ENCODE data around the gene RAVER1.

RAVER1 gene

DNA sequence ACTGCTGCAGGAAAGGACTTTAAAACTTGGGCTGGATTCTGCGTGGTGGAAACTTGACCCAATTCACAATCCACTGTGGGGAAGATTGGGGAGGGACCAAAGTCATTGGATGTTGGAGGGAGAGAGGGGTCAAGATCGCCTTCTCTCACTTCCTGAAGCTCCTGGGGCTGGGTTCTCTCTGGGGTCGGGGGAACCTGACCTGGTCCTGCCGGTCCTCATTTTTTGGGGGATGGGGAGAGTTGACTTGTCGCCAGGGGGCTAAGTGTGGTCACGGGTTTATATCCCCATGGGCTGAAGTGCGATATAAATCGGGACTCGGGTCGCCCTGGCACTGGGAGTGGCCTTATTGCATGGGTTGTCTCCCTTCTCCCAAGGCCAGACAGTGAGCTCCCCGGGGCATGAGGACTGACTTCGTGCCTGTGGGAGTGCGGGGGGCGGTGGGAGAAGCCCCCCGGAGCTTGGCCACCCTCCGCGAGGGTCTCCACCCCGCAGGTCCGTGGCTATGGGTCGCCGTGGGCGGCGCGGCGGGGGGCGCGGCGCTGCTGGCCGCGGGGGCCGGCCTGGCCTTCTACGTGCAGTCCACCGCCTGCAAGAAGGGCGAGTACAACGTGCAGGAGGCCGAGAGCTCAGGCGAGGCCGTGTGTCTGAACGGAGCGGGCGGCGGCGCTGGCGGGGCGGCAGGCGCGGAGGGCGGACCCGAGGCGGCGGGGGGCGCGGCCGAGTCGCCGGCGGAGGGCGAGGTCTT is 37.3 kb downstream of the RAVER1 start:
- ChIA-PET CTCF (interaction anchor here (0.6 to 0.7 kb wide), 3 partner anchors 36 to 790 kb away, joined by 3 to 6 read pairs (median 4); partner anchors contain the start of gene RAVER1), POLR2A (interaction anchor here (0.5 kb wide), 1 partner anchor 9 kb away, joined by 9 read pairs; no protein-coding TSS in a partner anchor)
- Histone ChIP-seq H3K36me3 (ENCODE audit: control insufficient read depth in 2 of 2, insufficient read depth in 1 of 2, low read length in 2 of 2) (peaks cover 0 to 5% of the 10 kb centered on the region in 2 experiments; a peak in 1 of 3 replicates), H3K9me3 (ENCODE audit: control insufficient read depth, insufficient read depth, low read depth, low read length) (no peaks in the 10 kb centered on the region), H3K4me3 (ENCODE audit: low read depth, low read length) (no peak overlapping the region), H3K4me1 (ENCODE audit: control insufficient read depth, insufficient read depth, low read length) (peaks cover 4% of the 10 kb centered on the region; the same call in 1 of the 2 replicates), H3K27ac (ENCODE audit: extremely low read depth, low read depth, low read length) (no peak overlapping the region)
- TF ChIP-seq ZNF558 (tag by site-specific recombination; IDR thresholded peaks at IDR 0.05), result no peak
- TF ChIP-seq ZNF48 (tag by site-specific recombination; IDR thresholded peaks at IDR 0.05), result no peak
- TF ChIP-seq KLF8 (tag by site-specific recombination; IDR thresholded peaks at IDR 0.05), result 0 out of 2 replicates have a peak, but pooled peaks have one; percentile 5
- TF ChIP-seq, protein P1, sequence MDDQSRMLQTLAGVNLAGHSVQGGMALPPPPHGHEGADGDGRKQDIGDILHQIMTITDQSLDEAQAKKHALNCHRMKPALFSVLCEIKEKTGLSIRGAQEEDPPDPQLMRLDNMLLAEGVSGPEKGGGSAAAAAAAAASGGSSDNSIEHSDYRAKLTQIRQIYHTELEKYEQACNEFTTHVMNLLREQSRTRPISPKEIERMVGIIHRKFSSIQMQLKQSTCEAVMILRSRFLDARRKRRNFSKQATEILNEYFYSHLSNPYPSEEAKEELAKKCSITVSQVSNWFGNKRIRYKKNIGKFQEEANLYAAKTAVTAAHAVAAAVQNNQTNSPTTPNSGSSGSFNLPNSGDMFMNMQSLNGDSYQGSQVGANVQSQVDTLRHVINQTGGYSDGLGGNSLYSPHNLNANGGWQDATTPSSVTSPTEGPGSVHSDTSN (CRISPR knock-in tag; IDR thresholded peaks at IDR 0.05), result no peak

DNA sequence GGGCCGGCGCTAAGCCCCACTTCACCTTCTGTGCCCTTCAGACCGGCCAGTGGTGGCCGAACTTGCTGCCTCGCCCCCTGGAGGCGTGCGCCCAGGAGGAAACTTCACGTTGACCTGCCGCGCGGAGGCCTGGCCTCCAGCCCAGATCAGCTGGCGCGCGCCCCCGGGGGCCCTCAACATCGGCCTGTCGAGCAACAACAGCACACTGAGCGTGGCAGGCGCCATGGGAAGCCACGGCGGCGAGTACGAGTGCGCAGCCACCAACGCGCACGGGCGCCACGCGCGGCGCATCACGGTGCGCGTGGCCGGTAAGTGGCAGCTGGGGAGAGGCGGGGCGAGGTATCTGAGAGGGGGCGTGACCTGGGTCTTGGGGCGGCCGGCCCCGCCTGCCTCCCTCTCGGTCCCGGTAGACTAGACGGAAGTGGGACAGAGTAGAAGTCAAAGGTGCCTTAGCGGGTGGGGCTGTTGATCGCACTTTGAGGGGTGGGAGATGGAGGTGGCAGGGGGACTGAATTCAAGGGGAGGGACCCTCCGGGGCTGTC is 38.0 kb downstream of the RAVER1 start:
- H3K9me3 ChIP-seq (ENCODE audit: control insufficient read depth, insufficient read depth, low read depth, low read length), result no peaks in the 10 kb centered on the region
- H3K27ac ChIP-seq (ENCODE audit: extremely low read depth, low read depth, low read length), result no peak overlapping the region
- ChIA-PET POLR2A (no interaction called here), CTCF (interaction anchor here (0.6 to 0.7 kb wide), 3 partner anchors 35 to 791 kb away, joined by 3 to 6 read pairs (median 4); partner anchors contain the start of gene RAVER1)
- TF ChIP-seq ZNF416 (tag by site-specific recombination; IDR thresholded peaks at IDR 0.05) (no peak), KLF8 (tag by site-specific recombination; IDR thresholded peaks at IDR 0.05) (0 out of 2 replicates have a peak, but pooled peaks have one; percentile 20), ZFHX2 (tag by site-specific recombination; conservative IDR thresholded peaks at IDR 0.05) (no peak)
- TF ChIP-seq, protein P2, sequence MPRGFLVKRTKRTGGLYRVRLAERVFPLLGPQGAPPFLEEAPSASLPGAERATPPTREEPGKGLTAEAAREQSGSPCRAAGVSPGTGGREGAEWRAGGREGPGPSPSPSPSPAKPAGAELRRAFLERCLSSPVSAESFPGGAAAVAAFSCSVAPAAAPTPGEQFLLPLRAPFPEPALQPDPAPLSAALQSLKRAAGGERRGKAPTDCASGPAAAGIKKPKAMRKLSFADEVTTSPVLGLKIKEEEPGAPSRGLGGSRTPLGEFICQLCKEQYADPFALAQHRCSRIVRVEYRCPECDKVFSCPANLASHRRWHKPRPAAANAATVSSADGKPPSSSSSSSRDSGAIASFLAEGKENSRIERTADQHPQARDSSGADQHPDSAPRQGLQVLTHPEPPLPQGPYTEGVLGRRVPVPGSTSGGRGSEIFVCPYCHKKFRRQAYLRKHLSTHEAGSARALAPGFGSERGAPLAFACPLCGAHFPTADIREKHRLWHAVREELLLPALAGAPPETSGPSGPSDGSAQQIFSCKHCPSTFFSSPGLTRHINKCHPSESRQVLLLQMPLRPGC (tag by site-specific recombination; IDR thresholded peaks at IDR 0.05), result no peak
- TF ChIP-seq, protein P3, sequence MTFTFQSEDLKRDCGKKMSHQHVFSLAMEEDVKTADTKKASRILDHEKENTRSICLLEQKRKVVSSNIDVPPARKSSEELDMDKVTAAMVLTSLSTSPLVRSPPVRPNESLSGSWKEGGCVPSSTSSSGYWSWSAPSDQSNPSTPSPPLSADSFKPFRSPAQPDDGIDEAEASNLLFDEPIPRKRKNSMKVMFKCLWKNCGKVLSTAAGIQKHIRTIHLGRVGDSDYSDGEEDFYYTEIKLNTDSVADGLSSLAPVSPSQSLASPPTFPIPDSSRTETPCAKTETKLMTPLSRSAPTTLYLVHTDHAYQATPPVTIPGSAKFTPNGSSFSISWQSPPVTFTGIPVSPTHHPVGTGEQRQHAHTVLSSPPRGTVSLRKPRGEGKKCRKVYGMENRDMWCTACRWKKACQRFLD (tag by site-specific recombination; IDR thresholded peaks at IDR 0.05), result no peak
- peaks cover 4% of the 10 kb centered on the region; the same call in 1 of the 2 replicates for H3K4me1 ChIP-seq (ENCODE audit: control insufficient read depth, insufficient read depth, low read length)
- H3K36me3 ChIP-seq (ENCODE audit: control insufficient read depth in 2 of 2, insufficient read depth in 1 of 2, low read length in 2 of 2), result peaks cover 0 to 5% of the 10 kb centered on the region in 2 experiments; a peak in 1 of 3 replicates
- H3K4me3 ChIP-seq (ENCODE audit: low read depth, low read length), result no peak overlapping the region

DNA sequence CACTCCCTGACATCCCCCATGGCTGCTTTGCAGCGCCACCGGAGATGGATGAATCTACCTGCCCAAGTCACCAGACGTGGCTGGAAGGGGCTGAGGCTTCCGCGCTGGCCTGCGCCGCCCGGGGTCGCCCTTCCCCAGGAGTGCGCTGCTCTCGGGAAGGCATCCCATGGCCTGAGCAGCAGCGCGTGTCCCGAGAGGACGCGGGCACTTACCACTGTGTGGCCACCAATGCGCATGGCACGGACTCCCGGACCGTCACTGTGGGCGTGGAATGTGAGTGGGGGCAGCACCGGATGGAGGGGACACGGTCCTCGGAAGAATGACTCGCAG is 39.0 kb downstream of the RAVER1 start:
- TF ChIP-seq ZNF707 (tag by site-specific recombination; IDR thresholded peaks at IDR 0.05) (no peak), YY1 (tag by site-specific recombination; IDR thresholded peaks at IDR 0.05) (no peak), TRIM28 (IDR thresholded peaks at IDR 0.05; ENCODE audit: borderline replicate concordance, low read length) (no peak), ZNF248 (tag by site-specific recombination; IDR thresholded peaks at IDR 0.05) (no peak), ZNF621 (tag by site-specific recombination; IDR thresholded peaks at IDR 0.05) (no peak)
- TF ChIP-seq, protein P4, sequence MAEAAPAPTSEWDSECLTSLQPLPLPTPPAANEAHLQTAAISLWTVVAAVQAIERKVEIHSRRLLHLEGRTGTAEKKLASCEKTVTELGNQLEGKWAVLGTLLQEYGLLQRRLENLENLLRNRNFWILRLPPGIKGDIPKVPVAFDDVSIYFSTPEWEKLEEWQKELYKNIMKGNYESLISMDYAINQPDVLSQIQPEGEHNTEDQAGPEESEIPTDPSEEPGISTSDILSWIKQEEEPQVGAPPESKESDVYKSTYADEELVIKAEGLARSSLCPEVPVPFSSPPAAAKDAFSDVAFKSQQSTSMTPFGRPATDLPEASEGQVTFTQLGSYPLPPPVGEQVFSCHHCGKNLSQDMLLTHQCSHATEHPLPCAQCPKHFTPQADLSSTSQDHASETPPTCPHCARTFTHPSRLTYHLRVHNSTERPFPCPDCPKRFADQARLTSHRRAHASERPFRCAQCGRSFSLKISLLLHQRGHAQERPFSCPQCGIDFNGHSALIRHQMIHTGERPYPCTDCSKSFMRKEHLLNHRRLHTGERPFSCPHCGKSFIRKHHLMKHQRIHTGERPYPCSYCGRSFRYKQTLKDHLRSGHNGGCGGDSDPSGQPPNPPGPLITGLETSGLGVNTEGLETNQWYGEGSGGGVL (tag by site-specific recombination; IDR thresholded peaks at IDR 0.05), result no peak
- TF ChIP-seq, protein P5, sequence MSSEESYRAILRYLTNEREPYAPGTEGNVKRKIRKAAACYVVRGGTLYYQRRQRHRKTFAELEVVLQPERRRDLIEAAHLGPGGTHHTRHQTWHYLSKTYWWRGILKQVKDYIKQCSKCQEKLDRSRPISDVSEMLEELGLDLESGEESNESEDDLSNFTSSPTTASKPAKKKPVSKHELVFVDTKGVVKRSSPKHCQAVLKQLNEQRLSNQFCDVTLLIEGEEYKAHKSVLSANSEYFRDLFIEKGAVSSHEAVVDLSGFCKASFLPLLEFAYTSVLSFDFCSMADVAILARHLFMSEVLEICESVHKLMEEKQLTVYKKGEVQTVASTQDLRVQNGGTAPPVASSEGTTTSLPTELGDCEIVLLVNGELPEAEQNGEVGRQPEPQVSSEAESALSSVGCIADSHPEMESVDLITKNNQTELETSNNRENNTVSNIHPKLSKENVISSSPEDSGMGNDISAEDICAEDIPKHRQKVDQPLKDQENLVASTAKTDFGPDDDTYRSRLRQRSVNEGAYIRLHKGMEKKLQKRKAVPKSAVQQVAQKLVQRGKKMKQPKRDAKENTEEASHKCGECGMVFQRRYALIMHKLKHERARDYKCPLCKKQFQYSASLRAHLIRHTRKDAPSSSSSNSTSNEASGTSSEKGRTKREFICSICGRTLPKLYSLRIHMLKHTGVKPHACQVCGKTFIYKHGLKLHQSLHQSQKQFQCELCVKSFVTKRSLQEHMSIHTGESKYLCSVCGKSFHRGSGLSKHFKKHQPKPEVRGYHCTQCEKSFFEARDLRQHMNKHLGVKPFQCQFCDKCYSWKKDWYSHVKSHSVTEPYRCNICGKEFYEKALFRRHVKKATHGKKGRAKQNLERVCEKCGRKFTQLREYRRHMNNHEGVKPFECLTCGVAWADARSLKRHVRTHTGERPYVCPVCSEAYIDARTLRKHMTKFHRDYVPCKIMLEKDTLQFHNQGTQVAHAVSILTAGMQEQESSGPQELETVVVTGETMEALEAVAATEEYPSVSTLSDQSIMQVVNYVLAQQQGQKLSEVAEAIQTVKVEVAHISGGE (tag by site-specific recombination; conservative IDR thresholded peaks at IDR 0.05; ENCODE audit: low read depth), result no peak
- TF ChIP-seq, protein P6, sequence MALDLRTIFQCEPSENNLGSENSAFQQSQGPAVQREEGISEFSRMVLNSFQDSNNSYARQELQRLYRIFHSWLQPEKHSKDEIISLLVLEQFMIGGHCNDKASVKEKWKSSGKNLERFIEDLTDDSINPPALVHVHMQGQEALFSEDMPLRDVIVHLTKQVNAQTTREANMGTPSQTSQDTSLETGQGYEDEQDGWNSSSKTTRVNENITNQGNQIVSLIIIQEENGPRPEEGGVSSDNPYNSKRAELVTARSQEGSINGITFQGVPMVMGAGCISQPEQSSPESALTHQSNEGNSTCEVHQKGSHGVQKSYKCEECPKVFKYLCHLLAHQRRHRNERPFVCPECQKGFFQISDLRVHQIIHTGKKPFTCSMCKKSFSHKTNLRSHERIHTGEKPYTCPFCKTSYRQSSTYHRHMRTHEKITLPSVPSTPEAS (tag by site-specific recombination; IDR thresholded peaks at IDR 0.05), result no peak
- TF ChIP-seq, protein P7, sequence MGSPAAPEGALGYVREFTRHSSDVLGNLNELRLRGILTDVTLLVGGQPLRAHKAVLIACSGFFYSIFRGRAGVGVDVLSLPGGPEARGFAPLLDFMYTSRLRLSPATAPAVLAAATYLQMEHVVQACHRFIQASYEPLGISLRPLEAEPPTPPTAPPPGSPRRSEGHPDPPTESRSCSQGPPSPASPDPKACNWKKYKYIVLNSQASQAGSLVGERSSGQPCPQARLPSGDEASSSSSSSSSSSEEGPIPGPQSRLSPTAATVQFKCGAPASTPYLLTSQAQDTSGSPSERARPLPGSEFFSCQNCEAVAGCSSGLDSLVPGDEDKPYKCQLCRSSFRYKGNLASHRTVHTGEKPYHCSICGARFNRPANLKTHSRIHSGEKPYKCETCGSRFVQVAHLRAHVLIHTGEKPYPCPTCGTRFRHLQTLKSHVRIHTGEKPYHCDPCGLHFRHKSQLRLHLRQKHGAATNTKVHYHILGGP (tag by site-specific recombination; IDR thresholded peaks at IDR 0.05), result no peak
- ChIA-PET POLR2A (no interaction called here), CTCF (no interaction called here)
- Histone ChIP-seq H3K27ac (ENCODE audit: extremely low read depth, low read depth, low read length) (no peak overlapping the region), H3K9me3 (ENCODE audit: control insufficient read depth, insufficient read depth, low read depth, low read length) (no peaks in the 10 kb centered on the region), H3K4me1 (ENCODE audit: control insufficient read depth, insufficient read depth, low read length) (peaks cover 4% of the 10 kb centered on the region; the same call in 1 of the 2 replicates), H3K4me3 (ENCODE audit: low read depth, low read length) (no peak overlapping the region), H3K36me3 (ENCODE audit: control insufficient read depth in 2 of 2, insufficient read depth in 1 of 2, low read length in 2 of 2) (peaks cover 0 to 5% of the 10 kb centered on the region in 2 experiments; a peak in 1 of 3 replicates)

Measured in HEK293 (cell line).